ENCODE data around the gene LCE1E. TPM values are rescaled to one million over a fixed set of nuclear protein-coding genes. Genes with fewer than 3 reads are reported as not detected.

LCE1E gene
- total RNA-seq, 2 donors from 2014 or later = not detected

DNA sequence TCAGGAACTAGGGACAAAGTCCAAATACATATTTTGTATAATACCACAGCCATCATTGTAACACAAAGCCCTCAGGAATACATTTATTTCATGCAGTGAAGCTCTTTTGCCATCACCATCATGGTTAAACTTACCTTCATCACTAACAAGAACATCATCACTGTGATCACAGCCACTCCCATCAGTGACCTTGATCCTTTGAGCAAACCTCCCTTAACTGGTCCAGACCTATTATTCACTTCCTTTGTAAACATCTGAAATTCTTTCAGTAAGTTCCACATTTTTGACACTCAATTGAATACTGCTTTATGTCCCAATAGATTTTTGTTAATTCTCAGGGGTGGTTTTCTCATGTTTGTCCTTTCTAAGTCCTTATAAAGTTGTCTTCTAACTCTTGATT is 44.4 kb upstream of the LCE1E start:
- peaks cover 86% of the 10 kb centered on the region for H3K9me3 ChIP-seq (ENCODE audit: control insufficient read depth, low read length)
- no peak overlapping the region for H3K4me3 ChIP-seq (ENCODE audit: low read length)
- no peaks in the 10 kb centered on the region for H3K36me3 Mint-ChIP-seq (ENCODE audit: low read depth)
- no peaks in the 10 kb centered on the region for H3K4me1 ChIP-seq (ENCODE audit: control insufficient read depth, insufficient read depth, low read length)
- no peak overlapping the region for H3K9ac ChIP-seq (ENCODE audit: extremely low read depth, low read length, poor library complexity, severe bottlenecking)
- no peak overlapping the region for H3K27ac Mint-ChIP-seq
- H3K4me1 Mint-ChIP-seq = no peaks in the 10 kb centered on the region
- peaks cover 95% of the 10 kb centered on the region for H3K9me3 Mint-ChIP-seq
- H3K27ac ChIP-seq (ENCODE audit: low read depth, low read length) = no peak overlapping the region
- no peaks in the 10 kb centered on the region for H3K36me3 ChIP-seq (ENCODE audit: control insufficient read depth, insufficient read depth, low read length)
- H3K4me3 Mint-ChIP-seq = no peak overlapping the region
- no peak for DNase-seq
- H3K27me3 ChIP-seq (ENCODE audit: control insufficient read depth, insufficient read depth, low read length, poor library complexity, severe bottlenecking) = no peaks in the 10 kb centered on the region
- no peaks in the 10 kb centered on the region for H3K27me3 Mint-ChIP-seq (ENCODE audit: insufficient read depth)
- TF ChIP-seq, protein P1, sequence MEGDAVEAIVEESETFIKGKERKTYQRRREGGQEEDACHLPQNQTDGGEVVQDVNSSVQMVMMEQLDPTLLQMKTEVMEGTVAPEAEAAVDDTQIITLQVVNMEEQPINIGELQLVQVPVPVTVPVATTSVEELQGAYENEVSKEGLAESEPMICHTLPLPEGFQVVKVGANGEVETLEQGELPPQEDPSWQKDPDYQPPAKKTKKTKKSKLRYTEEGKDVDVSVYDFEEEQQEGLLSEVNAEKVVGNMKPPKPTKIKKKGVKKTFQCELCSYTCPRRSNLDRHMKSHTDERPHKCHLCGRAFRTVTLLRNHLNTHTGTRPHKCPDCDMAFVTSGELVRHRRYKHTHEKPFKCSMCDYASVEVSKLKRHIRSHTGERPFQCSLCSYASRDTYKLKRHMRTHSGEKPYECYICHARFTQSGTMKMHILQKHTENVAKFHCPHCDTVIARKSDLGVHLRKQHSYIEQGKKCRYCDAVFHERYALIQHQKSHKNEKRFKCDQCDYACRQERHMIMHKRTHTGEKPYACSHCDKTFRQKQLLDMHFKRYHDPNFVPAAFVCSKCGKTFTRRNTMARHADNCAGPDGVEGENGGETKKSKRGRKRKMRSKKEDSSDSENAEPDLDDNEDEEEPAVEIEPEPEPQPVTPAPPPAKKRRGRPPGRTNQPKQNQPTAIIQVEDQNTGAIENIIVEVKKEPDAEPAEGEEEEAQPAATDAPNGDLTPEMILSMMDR (conservative IDR thresholded peaks at IDR 0.05) = no peak

- H3K36me3 Mint-ChIP-seq (ENCODE audit: low read depth) = no peaks in the 10 kb centered on the region
- no peak overlapping the region for H3K4me3 ChIP-seq (ENCODE audit: low read length)
- no peaks in the 10 kb centered on the region for H3K36me3 ChIP-seq (ENCODE audit: control insufficient read depth, insufficient read depth, low read length)
- no peak overlapping the region for H3K9ac ChIP-seq (ENCODE audit: extremely low read depth, low read length, poor library complexity, severe bottlenecking)
- WGBS, 2 experiments (ENCODE audit: insufficient coverage in 1 of 2, insufficient read length in 1 of 2) = 58 to 80% methylated on average over 1 to 2 of the region's 2 CpGs
- no peak overlapping the region for H3K27ac Mint-ChIP-seq
- no peaks in the 10 kb centered on the region for H3K4me1 Mint-ChIP-seq
- peaks cover 93% of the 10 kb centered on the region for H3K9me3 Mint-ChIP-seq
- H3K27me3 Mint-ChIP-seq (ENCODE audit: insufficient read depth) = no peaks in the 10 kb centered on the region
- no peak overlapping the region for H3K4me3 Mint-ChIP-seq
- H3K4me1 ChIP-seq (ENCODE audit: control insufficient read depth, insufficient read depth, low read length) = no peaks in the 10 kb centered on the region
- TF ChIP-seq, protein P1 (conservative IDR thresholded peaks at IDR 0.05) = no peak
- no peak for DNase-seq
- H3K27ac ChIP-seq (ENCODE audit: low read depth, low read length) = no peak overlapping the region
- H3K27me3 ChIP-seq (ENCODE audit: control insufficient read depth, insufficient read depth, low read length, poor library complexity, severe bottlenecking) = no peaks in the 10 kb centered on the region
- peaks cover 85% of the 10 kb centered on the region for H3K9me3 ChIP-seq (ENCODE audit: control insufficient read depth, low read length)
These were observed 42.5 kb upstream of the LCE1E start for GRCh38 chr1:152743371-152744145.

DNA sequence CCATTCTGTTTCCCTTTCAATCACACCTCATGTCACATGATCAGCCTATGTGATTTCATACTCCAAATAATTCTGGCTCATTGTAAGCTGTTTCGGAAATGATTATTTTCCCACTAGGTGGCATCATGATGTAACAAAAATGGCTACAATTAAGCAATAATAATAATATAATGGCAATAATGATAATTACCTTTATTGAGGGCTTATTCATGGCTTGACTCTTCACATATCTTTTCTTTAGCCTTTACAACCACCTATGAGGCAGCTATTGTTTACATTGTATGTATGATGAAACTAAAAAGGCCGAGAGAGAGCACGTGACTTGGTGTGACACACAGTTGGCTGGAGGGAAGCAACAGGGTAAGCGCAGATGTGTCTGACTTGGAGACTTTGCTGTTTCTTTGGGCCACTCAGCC is 40.8 kb upstream of the LCE1E start:
- Histone ChIP-seq H3K36me3 (ENCODE audit: control insufficient read depth, insufficient read depth, low read length) (no peaks in the 10 kb centered on the region), H3K9me3 (ENCODE audit: control insufficient read depth, low read length) (peaks cover 81% of the 10 kb centered on the region), H3K4me3 (ENCODE audit: low read length) (no peak overlapping the region), H3K27ac (ENCODE audit: low read depth, low read length) (no peak overlapping the region), H3K27me3 (ENCODE audit: control insufficient read depth, insufficient read depth, low read length, poor library complexity, severe bottlenecking) (no peaks in the 10 kb centered on the region), H3K4me1 (ENCODE audit: control insufficient read depth, insufficient read depth, low read length) (no peaks in the 10 kb centered on the region), H3K9ac (ENCODE audit: extremely low read depth, low read length, poor library complexity, severe bottlenecking) (no peak overlapping the region)
- H3K36me3 Mint-ChIP-seq (ENCODE audit: low read depth) = no peaks in the 10 kb centered on the region
- H3K27me3 Mint-ChIP-seq (ENCODE audit: insufficient read depth) = no peaks in the 10 kb centered on the region
- WGBS, 2 experiments (ENCODE audit: insufficient coverage in 1 of 2, insufficient read length in 1 of 2) = 89 to 95% methylated on average over 3 to 4 of the region's 4 CpGs
- H3K4me1 Mint-ChIP-seq = no peaks in the 10 kb centered on the region
- DNase-seq = no peak
- H3K4me3 Mint-ChIP-seq = no peak overlapping the region
- H3K27ac Mint-ChIP-seq = no peak overlapping the region
- TF ChIP-seq, protein P1 (conservative IDR thresholded peaks at IDR 0.05) = no peak
- H3K9me3 Mint-ChIP-seq = peaks cover 89% of the 10 kb centered on the region

Data from endodermal cell (in vitro differentiated cells).